ENCODE results near the gene MAGI2.

Gene MAGI2

DNA sequence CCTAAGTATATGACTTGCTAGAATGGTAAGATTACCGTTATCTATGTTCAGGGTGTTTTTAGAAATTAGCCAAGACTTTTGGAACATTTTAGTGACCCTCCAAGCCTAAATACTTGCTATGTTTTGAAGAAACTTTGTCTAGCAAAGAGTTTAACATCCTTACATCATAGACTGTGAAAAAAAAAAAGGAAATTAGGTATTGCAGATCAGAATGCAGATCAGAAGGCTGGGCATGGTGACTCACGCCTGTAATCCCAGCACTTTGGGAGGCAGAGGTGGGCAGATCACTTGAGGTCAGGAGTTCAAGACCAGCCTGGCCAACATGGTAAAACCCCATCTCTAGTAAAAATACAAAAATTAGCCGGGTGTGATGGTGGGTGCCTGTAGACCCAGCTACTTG lies 10.7 kb downstream of the MAGI2 start:
- DNase-seq, result peak; percentile 34

GRCh38 chr7:79436378-79436777 lies 17.1 kb downstream of the MAGI2 start:
- DNase-seq, result peak; percentile 36

DNA sequence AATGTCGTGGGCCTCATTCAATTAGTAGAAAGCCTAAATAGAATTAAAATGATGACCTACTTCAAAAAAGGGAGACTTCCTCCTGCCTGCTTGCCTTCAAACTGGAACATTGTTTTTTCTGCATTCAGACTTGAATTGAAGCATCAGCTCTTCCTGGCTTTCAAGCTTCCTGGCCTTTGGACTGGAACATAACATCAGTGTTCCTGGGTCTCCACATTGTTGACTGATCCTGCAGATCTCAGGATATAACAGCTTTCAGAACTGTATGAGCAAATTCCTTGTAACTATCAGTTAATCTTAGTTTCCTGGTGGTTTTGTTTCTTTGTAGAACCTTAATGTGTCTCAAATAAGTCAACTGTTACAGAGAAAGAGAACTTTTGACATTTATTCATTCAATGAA lies 18.6 kb downstream of the MAGI2 start:
- DNase-seq, result no peak

GRCh38 chr7:79434098-79434497 lies 19.4 kb downstream of the MAGI2 start:
- DNase-seq, result peak; percentile 84

DNA sequence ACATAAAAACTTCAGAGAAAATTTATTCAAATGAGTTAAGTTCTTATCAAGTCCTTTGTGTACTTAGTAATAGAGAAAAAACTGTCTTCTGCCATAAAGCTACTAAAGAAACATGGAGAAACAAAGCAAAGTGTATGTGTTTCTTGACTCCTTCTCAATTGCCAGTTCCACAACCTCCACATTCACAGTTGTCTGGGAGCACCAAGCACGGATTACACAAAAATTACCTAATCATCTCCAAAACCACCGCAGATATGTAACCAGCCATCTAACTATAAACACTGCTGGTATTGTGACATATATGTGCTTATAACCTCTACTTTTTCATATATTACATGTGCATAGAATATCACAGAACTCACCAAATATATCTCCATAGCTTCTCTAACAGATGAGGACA lies 23.1 kb downstream of the MAGI2 start:
- DNase-seq, result no peak

DNA sequence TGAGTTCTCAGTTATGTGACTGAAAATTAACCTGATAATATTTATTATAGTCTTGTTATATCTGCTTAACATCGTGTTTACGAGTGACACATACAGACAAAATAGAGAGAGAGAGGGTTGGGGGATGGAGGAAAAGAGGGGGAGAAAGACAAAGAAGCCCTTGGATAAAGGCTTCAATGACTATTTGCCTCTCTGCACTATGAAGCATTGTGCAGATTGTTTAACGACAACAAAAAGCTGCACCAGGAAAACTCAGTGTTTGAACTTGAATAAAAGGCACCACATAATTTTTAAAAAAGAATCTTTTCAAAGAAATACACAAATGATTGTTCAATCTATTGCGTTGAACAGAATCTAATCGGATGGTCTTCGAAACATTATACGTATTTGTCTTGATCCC lies 27.8 kb downstream of the MAGI2 start:
- DNase-seq, result no peak

GRCh38 chr7:79421751-79422150 lies 31.7 kb downstream of the MAGI2 start:
- DNase-seq, result no peak

GRCh38 chr7:79420464-79420863 lies 33.0 kb downstream of the MAGI2 start:
- DNase-seq, result peak; percentile 93

DNA sequence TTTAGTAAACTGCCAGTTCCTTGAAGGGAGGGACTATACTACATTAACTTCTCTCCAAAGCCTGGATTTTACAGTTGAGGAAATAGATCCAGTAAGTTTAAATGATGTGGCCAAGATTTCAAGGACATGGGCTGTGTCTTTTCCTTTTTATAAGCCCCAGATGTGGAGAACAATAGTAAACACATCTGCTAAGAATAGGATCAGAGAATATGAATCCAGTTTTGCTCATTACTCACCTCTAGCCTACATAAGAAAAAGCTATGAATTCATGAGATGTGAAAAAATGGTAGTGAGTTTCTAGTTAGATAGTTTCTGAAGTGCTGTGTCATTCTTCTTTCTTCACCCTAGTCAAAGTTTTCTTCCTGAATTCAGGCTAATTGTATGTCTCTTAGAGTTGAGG lies 38.6 kb downstream of the MAGI2 start:
- DNase-seq, result no peak

DNA sequence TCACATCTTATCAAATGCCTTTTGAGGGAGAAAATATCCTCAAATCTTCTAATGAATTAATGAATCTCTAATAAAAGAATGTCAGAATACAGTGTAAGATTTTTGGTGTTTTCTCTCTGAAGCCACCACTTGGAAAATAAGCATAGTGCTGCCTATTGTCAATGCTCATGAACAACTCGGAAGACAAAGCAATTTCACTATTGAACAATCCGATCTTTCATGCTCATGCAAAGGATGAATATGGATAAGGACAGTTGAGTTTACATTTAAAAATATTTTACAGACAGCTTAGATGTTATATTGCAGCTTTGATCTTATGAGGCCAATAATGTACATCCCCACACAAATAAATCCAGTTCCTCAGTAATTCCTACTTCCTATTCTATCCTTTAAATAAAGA lies 40.6 kb downstream of the MAGI2 start:
- no peak for DNase-seq

DNA sequence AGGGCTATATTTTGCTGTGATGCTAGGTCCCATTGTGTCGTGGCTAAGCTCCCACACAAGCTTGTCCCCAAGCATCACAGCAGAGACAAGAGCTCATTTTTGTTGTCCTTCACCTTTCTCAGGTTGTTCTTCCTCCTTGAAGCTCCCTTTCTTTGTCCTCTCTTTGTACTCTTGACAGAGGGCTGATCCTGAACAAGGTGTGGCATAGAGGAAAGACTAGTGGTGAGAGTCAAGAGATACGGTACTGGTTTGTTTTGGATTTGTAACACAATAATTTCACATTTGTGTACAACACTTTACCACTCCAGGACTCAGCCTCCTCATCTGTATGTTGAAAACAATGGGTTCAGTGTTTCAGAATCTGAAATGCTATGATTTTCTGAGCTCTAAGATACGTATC lies 41.0 kb downstream of the MAGI2 start:
- DNase-seq, result no peak

DNA sequence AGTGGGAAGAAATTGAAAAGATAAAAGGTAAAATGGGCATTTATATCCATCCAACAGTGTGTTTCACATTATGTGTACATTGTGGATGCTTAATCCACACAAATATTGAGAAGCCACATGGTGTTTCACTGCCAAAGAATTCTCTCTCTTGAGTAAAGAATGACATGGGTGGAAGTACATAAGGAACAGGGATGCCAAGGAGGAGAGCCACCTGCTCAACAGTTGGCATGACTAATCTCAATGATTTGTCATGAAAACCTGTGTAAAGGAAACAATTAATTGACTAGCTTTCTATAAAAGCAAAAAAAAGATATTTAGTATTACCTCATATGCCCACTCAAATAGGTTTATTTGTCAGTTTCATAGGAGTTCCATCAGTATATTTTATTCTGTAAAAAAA lies 43.1 kb downstream of the MAGI2 start:
- no peak for DNase-seq

DNA sequence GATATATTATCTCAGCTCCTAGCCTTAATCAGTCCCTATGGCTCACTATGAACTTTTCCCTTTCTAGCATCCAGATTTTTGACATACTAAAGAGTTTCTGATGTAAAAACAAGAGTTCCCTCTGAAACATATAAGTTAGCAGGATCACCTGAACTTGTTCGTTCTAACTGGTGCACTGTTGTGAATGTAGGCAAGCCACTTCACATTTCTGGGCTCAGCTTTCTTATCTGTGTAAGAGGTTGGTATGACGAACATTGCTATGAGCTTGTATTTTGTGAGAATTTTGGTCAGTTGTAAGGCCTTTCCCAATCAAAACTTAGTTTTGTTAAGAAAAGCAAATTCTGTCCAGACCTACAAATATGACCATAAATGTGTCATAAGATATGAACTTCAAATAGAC lies 46.1 kb downstream of the MAGI2 start:
- DNase-seq, result no peak

DNA sequence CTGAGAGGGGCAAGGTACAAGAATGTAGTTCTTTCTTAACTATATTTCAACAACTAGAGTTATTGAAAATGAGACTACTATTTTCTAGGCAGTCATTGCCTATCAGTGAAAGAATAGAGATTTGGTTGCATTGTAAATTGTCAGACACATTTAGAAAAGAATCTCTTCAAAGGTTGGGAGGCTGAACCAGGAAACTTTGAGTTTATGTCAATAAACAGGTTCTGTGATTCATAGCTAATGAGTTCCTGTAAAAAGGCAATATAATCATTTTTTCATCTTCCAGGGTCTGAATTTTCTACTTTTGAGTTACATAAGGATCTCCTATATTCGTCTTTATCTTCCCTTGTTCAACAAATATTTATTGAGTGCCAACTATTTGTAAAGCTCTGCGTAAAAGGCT lies 47.1 kb downstream of the MAGI2 start:
- DNase-seq, result no peak

DNA sequence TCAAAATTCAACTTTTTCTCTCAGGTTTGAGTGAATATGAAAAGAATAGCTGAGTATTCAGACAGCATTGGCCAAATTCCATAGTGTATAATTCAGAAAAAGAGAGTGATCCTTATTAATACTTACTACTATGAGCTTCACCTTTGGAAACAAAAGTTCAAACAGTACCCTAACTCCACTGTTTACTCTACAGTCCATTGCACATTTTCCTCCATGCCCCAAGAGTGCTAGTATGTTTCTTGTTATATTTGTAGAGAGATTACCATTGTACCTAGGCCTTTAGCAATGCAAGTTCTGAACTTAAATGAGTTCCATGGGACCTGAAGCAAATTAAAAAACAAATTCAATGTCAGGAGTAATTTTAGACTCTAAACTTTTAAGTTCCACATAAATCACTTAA lies 48.1 kb downstream of the MAGI2 start:
- no peak for DNase-seq

DNA sequence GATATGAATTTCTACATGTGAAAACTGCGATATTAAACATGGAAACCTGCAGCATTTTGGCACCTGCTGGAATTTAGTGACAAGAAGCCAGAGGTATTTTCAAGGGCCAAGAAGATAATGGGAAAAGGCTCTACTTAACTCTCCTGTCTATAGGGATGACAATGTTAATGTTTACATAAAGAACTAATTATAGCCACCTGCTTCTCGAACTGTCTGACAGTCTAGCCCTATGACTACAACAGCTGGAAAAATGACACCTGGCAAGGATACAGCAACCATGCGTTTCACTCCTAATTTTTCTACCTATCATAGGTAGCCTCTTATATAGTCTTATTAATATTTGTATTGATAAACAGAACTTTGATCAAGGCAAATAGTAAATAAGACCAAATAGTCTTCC lies 49.6 kb downstream of the MAGI2 start:
- no peak for DNase-seq

DNA sequence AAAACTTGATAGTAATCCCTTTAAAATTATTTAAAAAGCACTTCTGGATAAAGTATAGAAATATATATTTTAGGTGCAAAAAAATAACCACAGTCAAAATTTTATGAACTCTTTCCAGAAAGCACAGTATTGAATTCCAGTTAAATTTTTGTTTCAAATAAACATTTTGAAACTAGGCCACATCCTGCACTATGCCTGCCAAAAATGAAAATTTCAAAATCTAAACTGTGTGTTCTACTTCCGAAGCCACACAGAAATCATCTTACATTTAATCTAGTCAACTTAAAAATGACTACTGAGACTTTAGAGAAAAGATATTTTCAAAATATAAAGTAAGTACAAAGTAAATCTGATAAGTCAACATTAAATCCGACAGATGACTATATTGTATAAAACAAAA lies 50.0 kb downstream of the MAGI2 start:
- DNase-seq, result peak; percentile 13

DNA sequence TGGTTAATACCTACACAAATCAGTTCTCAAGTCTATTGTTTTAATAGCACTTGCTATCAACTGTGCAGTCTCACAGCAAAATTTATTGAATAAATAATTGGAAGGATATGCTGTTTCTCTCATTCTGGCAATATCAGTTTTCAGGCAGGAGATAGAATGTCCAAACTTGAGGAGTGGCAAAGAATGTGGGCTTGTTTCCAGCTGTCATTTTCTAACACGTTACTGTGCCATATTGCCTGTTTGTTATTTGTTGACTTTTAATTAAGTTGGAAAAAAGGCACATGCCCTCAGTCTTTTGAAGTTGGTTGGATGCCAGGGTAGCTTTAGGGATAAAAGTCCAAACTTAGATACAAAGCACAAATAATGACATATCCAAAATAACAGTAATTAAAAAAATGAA lies 52.2 kb downstream of the MAGI2 start:
- no peak for DNase-seq

DNA sequence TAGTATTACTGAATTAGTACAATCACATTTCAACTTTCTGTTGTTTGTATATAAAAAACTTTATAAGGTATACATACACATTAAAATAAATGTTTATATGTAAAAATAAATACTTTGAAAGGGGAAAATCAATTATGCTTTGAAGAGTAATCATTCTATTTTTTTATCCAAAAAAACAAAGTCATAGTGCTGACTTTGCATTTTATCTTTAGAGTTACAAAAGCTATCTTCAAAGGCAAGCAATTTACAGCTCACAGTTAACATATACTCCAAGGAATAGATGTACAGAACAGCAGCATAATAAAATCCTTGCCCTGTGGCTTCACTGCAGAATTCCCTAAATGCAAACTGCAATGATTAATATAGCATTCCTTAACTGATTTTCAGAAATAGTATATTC lies 53.2 kb downstream of the MAGI2 start:
- DNase-seq, result no peak

GRCh38 chr7:79398138-79398749 lies 55.2 kb downstream of the MAGI2 start:
- DNase-seq, result no peak

DNA sequence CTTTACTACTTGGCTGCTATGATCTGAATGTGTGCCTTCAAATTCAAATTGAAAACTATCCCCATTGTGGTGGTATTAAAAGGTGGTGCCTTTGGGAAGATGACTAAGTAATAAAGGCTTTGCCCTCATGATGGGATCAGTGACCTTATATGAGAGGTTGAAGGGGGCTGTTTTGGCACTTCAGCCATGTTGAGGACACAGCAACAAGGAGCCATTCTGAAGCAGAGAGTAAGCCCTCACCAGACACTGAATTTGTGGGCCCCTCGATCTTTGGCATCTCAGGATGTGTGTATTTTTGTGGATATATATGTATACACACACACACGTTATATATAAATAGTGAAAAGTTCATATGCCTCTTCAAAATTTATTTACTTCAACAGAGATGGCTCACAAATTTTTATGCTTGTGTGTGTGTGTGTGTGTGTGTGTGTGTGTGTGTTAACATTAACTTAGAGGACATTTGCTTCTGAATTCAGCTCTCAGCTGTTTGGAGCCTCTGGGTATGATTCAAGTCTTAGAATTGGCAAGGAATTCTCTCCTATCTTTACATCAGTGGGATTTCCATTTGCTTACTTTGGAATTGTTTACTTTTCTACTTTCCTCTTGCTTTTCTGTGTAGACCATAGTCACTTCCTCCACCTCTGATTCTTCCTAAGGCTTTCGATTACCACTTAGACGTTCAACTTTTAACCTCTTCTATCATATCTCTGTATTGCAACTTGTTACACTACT lies 66.6 kb downstream of the MAGI2 start:
- peak; percentile 10 for DNase-seq

DNA sequence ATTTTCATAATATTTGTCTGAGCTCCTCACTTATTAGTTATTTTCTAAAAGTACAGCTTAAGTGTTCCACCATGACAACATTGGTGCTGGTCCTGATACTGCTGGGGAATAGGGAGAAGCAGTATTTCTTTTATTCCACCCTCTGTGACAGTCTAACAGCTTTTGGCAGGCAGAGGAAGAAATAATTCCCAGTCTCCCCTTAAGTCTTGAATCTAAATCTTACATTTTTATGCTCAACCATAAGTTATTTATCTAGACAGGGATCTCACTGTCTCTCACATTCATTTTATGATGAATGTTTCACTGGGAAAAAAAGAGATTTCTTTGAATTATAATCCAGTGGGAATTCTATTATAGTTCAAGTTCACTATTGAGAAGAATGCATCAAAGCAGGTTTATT lies 71.5 kb downstream of the MAGI2 start:
- DNase-seq, result no peak

GRCh38 chr7:79377097-79377496 lies 76.4 kb downstream of the MAGI2 start:
- DNase-seq, result peak; percentile 7

DNA sequence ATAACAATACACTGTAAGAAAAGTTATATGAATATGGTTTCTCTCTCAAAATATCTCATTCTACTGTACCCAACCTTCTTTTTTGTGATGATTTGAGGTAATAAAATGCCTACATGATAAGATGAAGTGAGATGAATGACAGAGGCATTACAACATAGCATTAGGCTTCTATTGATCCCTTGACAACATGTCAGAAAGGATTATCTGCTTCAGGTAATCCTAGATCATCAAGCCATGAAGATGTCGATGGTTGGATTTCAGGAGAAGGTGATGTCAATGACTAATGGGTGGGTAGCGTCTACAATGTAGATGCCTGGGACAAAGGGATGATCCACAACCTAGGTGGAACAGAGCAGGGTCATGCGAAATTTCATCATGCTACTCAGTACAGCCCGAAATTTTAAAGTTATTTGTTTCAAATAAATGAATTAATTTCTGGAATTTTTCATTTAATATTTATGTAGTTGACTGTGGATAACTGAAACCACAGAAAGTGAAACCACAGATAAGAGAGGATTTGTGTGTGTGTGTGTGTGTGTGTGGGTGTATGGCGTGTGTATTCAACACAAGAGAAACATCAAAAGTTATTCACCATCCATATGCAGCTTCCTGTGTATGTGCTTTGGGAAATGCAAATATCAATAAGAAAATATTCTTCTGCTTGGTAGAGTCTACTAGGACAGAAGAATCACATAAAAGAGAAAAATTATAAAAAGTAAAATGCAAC lies 77.0 kb downstream of the MAGI2 start:
- no peak for DNase-seq
